HL-60/S4 treated with retinoic acid at 250 ng/mL for 4 days and 3 days (cell line): ENCODE data around the gene SGMS2.
"Not testable (repeated sequence)": the region's sequence is repeated elsewhere in the genome, so short reads cannot be mapped to it uniquely, and the experiment has no call there.

Experiments used
- in situ Hi-C: fragments of 300-500 bp; cut with MboI; formaldehyde crosslinking; loops from 2 replicates; pipeline ENCODE4 v1.7.0; 2022; ENCODE audit warnings: low sequenced_read_pairs

Gene SGMS2

DNA sequence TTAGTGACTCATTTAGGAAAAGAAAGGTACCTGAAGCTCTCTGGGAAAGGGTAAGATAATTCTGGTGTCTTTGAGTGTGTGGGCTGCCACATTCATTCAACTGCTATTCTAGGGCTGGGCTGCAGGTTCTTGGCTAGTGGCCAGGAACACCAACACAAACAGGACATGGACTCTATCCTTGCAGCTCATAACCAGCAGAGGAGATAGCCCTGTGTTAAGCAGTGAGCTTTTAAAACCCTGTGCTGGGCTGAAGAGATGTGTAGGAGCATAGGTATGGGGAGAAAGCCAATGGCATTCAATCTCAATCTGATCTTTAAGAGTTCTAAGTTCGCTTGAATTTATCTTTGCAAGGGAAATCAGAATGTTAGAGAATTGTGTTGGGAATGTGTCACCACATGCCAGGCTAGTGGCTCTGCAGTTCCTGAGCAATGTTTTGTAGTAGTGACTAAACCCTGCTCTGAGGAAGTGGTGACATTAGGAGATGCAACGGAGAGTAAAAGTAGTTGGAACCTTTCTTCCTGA lies 39.2 kb downstream of the SGMS2 start:
- in situ Hi-C loops = no loop called here

- in situ Hi-C loops = no loop called here
Measured at GRCh38 chr4:107866726-107867125, 42.0 kb downstream of the SGMS2 start.

DNA sequence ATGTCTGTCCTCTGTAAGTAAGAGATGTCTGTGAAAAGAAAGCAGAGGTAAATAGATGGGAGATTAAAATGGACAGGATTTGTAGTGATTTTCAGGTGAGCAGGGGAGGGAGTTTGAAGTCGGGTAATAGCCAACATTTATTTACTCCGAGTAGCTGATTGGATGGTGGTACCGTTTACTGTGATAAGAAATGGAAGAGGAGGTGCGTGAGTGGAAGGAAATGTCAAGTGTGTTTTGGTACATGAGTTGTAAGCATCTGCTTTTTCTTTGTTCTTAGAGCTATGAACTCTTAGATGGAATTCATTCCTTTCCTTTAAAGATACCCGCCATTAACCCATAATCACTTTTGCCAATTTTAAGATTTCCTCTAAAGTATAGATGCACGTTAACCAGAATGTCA lies 45.5 kb downstream of the SGMS2 start:
- in situ Hi-C loops = no loop called here

DNA sequence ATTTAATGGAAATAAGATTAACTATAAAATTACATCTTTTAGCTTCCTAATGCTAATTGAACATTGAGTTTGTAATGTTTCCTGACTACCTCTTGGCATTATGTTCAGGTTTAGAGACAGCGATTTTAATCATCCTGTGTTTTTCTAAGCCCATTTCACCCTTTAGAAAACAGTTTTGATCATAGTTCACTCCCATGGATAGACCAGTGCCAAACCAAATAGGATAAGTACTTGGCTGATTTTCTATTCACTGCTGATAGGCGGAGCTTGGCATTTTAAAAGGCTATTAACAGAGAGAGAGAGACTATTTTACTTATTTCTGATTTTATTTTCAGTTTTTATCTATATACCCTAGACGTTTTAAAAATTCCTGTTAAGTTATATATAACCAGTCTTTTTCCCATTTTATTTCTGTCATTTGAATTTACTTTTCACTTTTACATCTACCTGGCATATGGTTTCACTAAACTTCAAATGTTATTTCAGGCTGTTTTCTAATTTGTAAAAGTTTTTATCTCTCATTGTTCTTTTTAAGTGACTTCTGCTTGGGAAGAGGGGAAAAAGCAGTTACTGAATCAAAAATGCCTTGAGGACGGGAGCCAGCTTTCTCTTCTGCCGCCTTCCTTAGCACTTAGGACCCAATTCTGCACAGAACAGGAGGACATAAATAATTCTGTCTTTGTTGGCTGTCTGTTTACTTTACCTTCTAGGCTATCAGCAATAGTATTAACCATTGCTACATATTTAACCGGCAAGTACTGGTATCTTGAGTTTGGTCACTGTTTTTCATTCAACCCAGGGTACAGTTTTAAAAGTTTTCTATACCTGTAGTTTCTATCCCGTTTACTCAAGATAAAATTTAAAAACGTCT lies 46.4 kb downstream of the SGMS2 start:
- in situ Hi-C loops = no loop called here

GRCh38 chr4:107874024-107874423 lies 49.3 kb downstream of the SGMS2 start:
- in situ Hi-C loops = no loop called here

DNA sequence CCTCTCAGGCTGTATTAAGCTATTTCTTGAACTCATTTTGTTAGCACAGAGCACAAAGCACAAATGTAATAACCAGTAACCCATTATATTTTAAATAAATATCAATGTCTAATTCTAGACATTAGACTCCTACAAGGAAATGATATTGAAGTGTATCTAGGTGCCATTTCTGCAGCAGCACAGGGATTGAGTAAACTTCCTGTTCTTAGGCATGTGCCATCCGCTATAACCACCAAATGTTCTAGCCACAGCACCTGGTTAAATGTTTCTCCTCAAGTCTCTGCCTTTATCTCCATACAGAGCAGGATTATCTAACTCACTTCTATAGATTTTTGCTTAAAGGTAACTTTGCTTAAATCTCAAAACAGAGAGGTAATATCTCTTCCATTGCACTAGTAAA lies 51.4 kb downstream of the SGMS2 start:
- in situ Hi-C loops = no loop called here

GRCh38 chr4:107877361-107877760 lies 52.6 kb downstream of the SGMS2 start:
- in situ Hi-C loops = no loop called here

DNA sequence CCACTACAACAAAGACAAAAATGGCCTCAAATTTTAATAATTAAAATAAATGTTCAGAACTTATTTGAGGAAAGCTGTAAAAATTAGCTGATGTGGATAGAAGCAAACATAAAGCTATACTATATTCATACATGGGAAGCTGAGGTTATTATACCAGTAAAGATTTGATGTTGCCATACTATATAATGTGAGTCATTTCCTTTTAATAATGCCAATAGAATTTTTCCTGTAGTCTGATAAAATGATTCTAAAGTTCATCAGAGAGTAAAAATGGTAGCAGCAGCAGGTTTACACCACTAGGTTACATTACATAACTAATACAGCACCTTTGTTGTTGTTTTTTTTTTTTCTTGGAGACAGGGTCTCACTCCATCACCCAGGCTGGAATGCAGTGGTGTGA lies 61.1 kb downstream of the SGMS2 start:
- in situ Hi-C loops = no loop called here

GRCh38 chr4:107888237-107888636 lies 63.5 kb downstream of the SGMS2 start:
- in situ Hi-C loops = no loop called here

GRCh38 chr4:107890779-107891178 lies 66.0 kb downstream of the SGMS2 start:
- in situ Hi-C loops = no loop called here

GRCh38 chr4:107891299-107891698 lies 66.6 kb downstream of the SGMS2 start:
- in situ Hi-C loops = no loop called here

DNA sequence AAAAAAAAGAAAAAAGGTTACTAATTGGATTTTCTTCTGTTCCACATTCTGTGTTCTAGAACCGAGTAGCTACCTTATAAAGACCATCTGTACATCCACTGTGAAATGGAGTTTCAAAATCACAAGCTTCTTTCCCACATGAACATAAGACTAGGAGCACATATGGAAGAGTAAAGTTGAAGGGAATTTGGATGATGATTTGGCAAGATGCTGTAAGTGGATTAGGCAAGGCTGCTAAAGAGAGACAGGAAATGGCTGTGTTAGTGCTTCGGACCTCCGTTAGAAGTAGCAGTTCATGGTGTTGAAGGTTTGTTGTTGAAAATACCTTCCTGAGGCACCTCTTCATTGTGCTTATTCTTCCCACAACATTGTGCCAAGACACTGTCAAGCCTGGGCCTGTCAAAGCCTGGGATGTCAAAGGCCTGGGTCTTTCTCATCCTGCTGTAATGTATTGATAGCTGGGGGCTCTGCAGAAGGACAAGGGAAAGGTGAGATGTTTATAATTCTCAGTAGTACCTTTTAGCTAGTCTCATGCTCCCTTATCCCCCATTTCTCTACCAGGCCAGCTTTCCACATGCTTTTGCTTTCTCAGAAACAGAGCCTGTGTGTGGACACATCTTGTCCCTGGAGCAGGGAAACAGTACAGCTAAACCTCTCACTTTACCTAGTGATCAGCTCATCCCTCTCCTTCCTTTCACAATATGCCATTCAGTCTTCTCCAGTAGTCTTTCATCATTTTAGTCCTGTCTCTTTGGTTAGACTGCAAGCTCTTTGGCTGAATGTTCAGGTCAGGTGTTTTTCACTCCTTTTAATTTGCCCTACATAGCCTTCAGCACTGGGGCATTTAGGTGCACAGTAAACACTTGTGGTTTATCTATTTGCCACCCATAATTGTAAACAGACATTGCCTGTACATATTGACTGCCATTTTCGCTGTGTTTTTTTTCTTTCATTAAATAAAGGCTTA lies 68.7 kb downstream of the SGMS2 start:
- in situ Hi-C loops = no loop called here

DNA sequence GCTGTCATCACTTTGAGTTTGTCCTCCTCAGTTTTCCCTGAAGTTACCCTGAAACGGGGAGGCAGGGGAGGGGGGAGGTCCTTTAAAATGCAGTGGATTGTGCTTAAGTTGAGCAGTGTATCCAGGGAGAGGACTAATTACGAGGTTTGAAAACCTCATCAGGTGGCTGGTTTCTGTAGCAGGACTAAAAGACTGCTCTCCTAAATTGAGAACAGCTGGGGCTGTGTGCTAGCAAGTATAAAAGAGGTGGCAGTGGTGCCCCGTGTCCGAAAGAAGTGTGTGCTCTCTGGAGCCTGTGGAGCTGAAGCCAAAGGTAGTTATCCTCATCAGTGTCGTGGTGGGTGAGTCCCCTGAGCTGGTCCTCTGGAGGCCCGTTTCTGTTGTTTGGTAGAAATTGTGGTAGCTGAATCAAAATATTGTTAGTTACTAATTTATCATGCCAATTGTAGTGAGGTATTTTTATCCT lies 69.4 kb downstream of the SGMS2 start:
- in situ Hi-C loops = no loop called here

- in situ Hi-C loops = no loop called here
Measured at GRCh38 chr4:107896158-107896645, 71.5 kb downstream of the SGMS2 start.

DNA sequence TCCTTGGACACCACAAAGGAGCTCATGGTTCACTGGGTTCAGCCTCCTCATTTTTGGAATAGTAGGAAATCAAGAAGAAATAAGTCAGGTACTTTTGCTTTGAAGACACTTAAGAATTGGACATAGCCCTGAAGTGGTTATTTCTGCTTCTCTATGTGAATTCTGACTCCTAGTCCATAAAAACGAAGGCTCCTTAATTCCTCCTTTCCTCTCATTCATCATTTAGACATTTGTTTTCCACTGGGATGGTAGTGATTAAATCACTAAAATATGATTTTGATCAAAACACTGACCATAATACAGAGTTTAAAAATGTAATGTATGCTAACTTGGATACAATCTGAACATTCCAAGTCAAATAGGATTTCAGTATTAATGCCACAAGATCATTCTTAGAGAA lies 71.9 kb downstream of the SGMS2 start:
- in situ Hi-C loops = no loop called here

GRCh38 chr4:107897823-107898222 lies 73.1 kb downstream of the SGMS2 start:
- in situ Hi-C loops = no loop called here

- in situ Hi-C loops = no loop called here
Measured at GRCh38 chr4:107900067-107900466, 75.3 kb downstream of the SGMS2 start.

GRCh38 chr4:107900508-107900907 lies 75.8 kb downstream of the SGMS2 start:
- in situ Hi-C loops = no loop called here

DNA sequence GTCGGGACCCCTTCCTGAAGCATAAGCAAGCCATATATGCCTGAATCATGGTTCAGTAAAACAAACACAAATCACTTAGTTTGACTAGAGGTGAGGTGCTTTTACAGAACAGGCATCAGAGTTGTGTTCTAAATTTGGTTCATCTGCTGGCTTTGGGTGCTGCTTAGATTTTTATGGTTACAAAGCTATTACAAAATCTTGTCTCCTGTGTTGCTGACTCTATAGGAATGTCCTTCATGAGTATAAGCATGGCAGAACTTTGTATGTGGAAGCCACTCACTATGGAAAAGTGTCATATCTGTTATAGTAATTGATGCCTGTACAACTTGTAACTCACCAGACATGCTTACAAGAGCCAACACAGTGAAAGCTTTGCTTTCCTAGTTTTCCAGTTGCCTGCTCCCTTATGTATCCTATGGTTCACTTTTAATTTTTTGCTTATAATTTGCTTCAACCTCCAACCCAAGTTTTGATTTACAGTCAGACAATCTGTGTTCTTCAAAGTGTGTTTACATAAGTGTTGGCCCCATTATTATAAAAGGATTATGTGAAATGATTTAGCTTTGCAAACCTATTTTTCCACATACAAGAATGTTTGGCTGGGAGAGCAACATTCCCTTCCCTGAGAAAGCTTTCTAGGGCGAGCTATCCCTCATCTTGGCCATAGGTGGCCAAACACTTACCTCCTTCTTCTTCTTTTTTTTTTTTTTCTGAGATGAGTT lies 76.6 kb downstream of the SGMS2 start:
- in situ Hi-C loops = no loop called here

DNA sequence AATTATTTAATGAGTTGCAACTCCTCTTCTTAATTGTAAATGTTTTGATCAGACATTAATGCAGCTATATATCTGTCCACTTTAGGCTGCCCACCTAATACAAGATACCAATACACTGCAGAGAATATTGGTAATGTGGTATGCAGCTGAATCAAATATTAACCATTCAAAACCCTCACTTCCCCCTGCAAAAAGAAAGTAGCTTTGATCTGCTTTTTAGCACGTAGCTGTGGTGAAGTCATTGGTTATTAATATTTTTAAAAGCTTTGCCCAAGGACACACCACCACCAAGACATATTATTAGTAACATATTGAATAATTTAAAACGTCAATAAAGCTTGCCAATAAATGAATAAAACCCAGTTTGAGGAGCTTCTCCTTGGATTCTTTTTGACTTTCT lies 78.0 kb downstream of the SGMS2 start:
- in situ Hi-C loops = no loop called here

DNA sequence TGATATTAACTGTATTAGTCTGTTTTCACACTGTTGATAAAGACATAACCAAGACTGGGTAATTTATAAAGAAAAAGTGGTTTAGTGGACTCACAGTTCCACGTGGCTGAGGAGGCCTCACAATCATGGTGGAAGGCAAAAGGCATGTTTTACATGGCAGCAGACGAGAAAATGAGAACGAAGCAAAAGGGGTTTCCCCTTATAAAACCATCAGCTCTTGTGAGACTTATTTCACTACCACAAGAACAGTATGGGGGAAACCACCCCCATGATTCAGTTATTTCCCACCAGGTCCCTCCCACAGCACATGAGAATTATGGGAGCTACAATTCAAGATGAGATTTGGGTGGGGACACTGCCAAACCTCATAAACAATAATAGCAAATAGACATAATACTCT lies 80.3 kb downstream of the SGMS2 start:
- in situ Hi-C loops = not testable (repeated sequence)
